GM13976 (cell line): ENCODE data around the gene SLC12A3.

ENCODE experiments used
- DNase-seq: peaks from one replicate; pipeline ENCODE4 v3.0.0; 2012; ENCODE audit warnings: low spot score
- CTCF ChIP-seq: IDR thresholded peaks from 2 replicates; pipeline ENCODE4 v1.5.1; 2012; ENCODE audit warnings: borderline replicate concordance, mild to moderate bottlenecking; ENCODE audit not compliant: insufficient read depth; ENCODE audit errors: extremely low read depth, missing control alignments, control extremely low read depth
- in situ Hi-C: fragments of 300-500 bp; cut with MboI; formaldehyde crosslinking; loops from one replicate; pipeline ENCODE4 v1.12.0; 2022; ENCODE audit warnings: low sequenced_read_pairs, mixed read lengths, inconsistent platforms; ENCODE audit not compliant: unreplicated experiment

SLC12A3 gene

GRCh38 chr16:56851671-56852400 lies 13.2 kb upstream of the SLC12A3 start:
- TF ChIP-seq CTCF: no peak
- in situ Hi-C loops: no loop called here
- no peak for DNase-seq

GRCh38 chr16:56852401-56852730 lies 12.6 kb upstream of the SLC12A3 start:
- no peak for TF ChIP-seq CTCF
- in situ Hi-C loops: no loop called here
- DNase-seq: no peak

GRCh38 chr16:56852968-56853367 lies 12.0 kb upstream of the SLC12A3 start:
- no peak for TF ChIP-seq CTCF
- DNase-seq: no peak
- in situ Hi-C loops: no loop called here

- in situ Hi-C loops: no loop called here
- TF ChIP-seq CTCF: no peak
- no peak for DNase-seq
These were observed 9.8 kb upstream of the SLC12A3 start for GRCh38 chr16:56855201-56855600.

- in situ Hi-C loops: no loop called here
- DNase-seq: no peak
- no peak for TF ChIP-seq CTCF
These were observed 9.1 kb upstream of the SLC12A3 start for GRCh38 chr16:56855946-56856345.

GRCh38 chr16:56856876-56857447 lies 8.0 kb upstream of the SLC12A3 start:
- no peak for DNase-seq
- TF ChIP-seq CTCF: no peak
- in situ Hi-C loops: no loop called here
